Calu3 (cell line): ENCODE data around the gene MASP1. TPM values are rescaled to one million over a fixed set of nuclear protein-coding genes. Genes with fewer than 3 reads are reported as not detected.

Source experiments
- BruUV-seq: library from RNA; stranded (reverse); fragments of 400-500 nt; replicated peaks from 2 replicates; lab custom pipeline; 2021; lab: Mats Ljungman, UMichigan
- CTCF ChIA-PET: fragments of 300-600 bp; sonication (Branson Sonifier 250); formaldehyde crosslinking; loops from one replicate; lab custom pipeline; 2022; ENCODE audit warnings: antibody characterized with exemption; lab: Charles Lee
- DNase-seq: peaks from one replicate; pipeline ENCODE4 v3.0.0; 2022
- H3K27ac Mint-ChIP-seq: one replicate; pipeline ENCODE4 v1.8.0; 2022; ENCODE audit warnings: mixed read lengths; ENCODE audit not compliant: unreplicated experiment
- H3K27me3 Mint-ChIP-seq: one replicate; pipeline ENCODE4 v1.8.0; 2022; ENCODE audit warnings: mixed read lengths; ENCODE audit not compliant: unreplicated experiment
- H3K36me3 Mint-ChIP-seq: one replicate; pipeline ENCODE4 v1.8.0; 2022; ENCODE audit warnings: mild to moderate bottlenecking, moderate library complexity, mixed read lengths; ENCODE audit not compliant: insufficient read depth, unreplicated experiment
- H3K4me1 Mint-ChIP-seq: one replicate; pipeline ENCODE4 v1.8.0; 2022; ENCODE audit warnings: mild to moderate bottlenecking, low read depth, mixed read lengths; ENCODE audit not compliant: unreplicated experiment
- H3K4me3 Mint-ChIP-seq: one replicate; pipeline ENCODE4 v1.8.0; 2022; ENCODE audit warnings: mild to moderate bottlenecking, low read depth, moderate library complexity, mixed read lengths; ENCODE audit not compliant: unreplicated experiment
- H3K9me3 Mint-ChIP-seq: one replicate; pipeline ENCODE4 v1.8.0; 2022; ENCODE audit warnings: low read depth, mixed read lengths; ENCODE audit not compliant: unreplicated experiment
- intact Hi-C: fragments of 100-400 bp; cut with micrococcal nuclease; formaldehyde crosslinking; loops from one replicate; pipeline ENCODE4 v1.10.0; 2022; ENCODE audit not compliant: unreplicated experiment
- total RNA-seq: library from RNA; stranded (reverse); gene quantifications from 2 replicates; pipeline ENCODE4 v1.2.3, GENCODE V29; 2022
- TF ChIP-seq, protein P1 (sequence below): fragments of 200-600 bp; IDR thresholded peaks from one replicate; pipeline ENCODE4 v1.8.0; 2022; ENCODE audit warnings: antibody characterized with exemption; ENCODE audit not compliant: unreplicated experiment

MASP1 gene
- total RNA-seq, 1 experiment from 2014 or later = 0.59 TPM

DNA sequence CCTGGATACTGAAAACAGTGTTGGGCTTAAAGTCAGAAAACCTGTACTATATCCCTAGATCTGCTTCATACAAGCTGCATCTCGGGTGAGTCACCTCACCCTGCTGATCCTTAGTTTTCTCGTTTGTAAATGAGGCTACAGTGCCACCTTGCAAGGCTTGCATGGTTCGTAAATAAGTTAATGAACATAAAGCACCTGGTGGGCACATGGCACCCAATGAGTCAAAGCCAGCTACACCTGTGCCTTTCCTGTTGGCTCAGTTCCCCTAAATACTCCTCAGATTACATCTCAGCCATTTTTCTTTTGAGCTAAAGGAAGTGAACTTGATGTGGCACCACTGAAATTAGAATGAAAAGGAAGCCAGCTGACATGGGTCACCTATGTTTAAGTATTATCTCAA lies 67.7 kb downstream of the MASP1 start:
- CTCF ChIA-PET = interaction anchor here (0.6 to 2.8 kb wide), 18 partner anchors 13 to 1210 kb away, joined by 3 to 34 read pairs (median 4); partner anchors contain the start of genes MASP1 and RPL39L
- Mint-ChIP-seq H3K36me3 (no peaks in the 10 kb centered on the region), H3K9me3 (no peaks in the 10 kb centered on the region), H3K27ac (peak overlapping the region; percentile 65), H3K4me1 (peaks cover 33% of the 10 kb centered on the region), H3K4me3 (no peak overlapping the region), H3K27me3 (peaks cover 5% of the 10 kb centered on the region)
- BruUV-seq = no TSS peak
- TF ChIP-seq, protein P1, sequence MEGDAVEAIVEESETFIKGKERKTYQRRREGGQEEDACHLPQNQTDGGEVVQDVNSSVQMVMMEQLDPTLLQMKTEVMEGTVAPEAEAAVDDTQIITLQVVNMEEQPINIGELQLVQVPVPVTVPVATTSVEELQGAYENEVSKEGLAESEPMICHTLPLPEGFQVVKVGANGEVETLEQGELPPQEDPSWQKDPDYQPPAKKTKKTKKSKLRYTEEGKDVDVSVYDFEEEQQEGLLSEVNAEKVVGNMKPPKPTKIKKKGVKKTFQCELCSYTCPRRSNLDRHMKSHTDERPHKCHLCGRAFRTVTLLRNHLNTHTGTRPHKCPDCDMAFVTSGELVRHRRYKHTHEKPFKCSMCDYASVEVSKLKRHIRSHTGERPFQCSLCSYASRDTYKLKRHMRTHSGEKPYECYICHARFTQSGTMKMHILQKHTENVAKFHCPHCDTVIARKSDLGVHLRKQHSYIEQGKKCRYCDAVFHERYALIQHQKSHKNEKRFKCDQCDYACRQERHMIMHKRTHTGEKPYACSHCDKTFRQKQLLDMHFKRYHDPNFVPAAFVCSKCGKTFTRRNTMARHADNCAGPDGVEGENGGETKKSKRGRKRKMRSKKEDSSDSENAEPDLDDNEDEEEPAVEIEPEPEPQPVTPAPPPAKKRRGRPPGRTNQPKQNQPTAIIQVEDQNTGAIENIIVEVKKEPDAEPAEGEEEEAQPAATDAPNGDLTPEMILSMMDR = no peak
- intact Hi-C loops = loop anchor here (1.0 to 5.0 kb wide), 2 partner anchors 34 to 110 kb away; no protein-coding TSS in a partner anchor
- DNase-seq = peak; percentile 79

DNA sequence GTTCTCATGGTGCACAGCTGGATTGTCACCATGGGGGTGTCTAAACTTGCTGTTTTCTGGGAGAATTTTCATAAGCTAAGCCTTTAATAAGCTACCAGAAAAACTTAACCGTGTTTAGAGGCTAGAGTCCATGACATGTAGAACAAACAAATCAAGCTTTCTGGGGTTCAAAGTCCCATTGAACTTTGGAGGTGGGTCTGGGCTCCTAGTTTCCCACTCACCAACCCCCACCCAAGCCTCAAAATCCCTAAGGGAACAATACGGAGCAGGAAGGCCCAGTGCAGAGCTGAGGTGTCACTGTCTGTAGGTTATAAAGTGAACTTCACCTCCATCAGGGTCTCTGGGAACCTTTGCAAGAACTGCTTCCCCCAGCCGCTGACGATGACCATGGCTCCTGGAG lies 68.7 kb downstream of the MASP1 start:
- peaks cover 23% of the 10 kb centered on the region for H3K4me1 Mint-ChIP-seq
- no peaks in the 10 kb centered on the region for H3K27me3 Mint-ChIP-seq
- TF ChIP-seq, protein P1 = no peak
- no peak for DNase-seq
- H3K27ac Mint-ChIP-seq = no peak overlapping the region
- CTCF ChIA-PET = interaction anchor here (0.6 to 2.8 kb wide), 7 partner anchors 12 to 1138 kb away, joined by 3 to 34 read pairs (median 4); no protein-coding TSS in a partner anchor
- intact Hi-C loops = loop anchor here (1.0 to 5.0 kb wide), 2 partner anchors 34 to 110 kb away; no protein-coding TSS in a partner anchor
- no peaks in the 10 kb centered on the region for H3K36me3 Mint-ChIP-seq
- no TSS peak for BruUV-seq
- H3K9me3 Mint-ChIP-seq = no peaks in the 10 kb centered on the region
- no peak overlapping the region for H3K4me3 Mint-ChIP-seq

DNA sequence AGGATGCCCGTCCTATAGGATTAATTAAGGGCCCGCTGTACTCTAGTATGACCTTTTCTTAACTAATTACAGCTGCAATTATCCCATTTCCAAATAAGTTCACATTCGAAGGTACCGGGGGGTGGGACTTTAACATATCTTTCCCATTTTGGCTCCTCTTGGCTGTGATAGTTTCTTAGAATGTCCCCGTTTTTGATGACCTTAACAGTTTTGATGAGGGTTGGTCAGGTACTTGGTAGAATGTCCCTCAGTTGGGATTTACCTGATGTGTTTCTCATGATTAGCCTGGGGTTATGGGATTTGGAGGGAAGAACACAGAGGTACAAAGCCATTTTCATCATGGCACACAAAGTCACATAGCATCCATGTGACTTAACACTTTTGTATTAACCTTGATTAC lies 76.1 kb downstream of the MASP1 start:
- intact Hi-C loops = no loop called here
- Mint-ChIP-seq H3K4me1 (peaks cover 18% of the 10 kb centered on the region), H3K4me3 (no peak overlapping the region), H3K27me3 (no peaks in the 10 kb centered on the region), H3K9me3 (no peaks in the 10 kb centered on the region), H3K36me3 (no peaks in the 10 kb centered on the region), H3K27ac (no peak overlapping the region)
- TF ChIP-seq, protein P1 = no peak
- no TSS peak for BruUV-seq
- no peak for DNase-seq
- CTCF ChIA-PET = no interaction called here

DNA sequence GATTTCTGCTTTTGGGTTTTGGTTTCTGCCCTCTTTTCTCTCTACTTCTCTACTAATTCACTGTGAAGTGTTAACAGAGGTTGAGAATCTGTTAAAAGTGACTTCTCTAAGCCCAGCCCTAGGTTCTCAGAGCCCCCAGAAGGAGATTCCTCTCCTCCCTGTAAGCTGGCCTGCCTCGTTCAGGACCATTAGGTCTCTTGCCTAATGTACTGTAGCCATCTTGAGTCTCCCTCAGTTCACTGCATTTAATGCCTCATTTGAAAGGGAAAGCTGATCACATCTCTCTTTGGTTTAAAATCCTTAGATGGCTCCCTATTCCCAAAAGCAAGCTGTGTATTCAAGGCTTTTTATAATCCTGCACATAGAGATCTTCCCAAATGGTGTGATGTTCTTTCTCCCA lies 77.9 kb downstream of the MASP1 start:
- TF ChIP-seq, protein P1 = no peak

More for the DNA sequence above, 77.9 kb downstream of the MASP1 start:
- intact Hi-C loops = no loop called here
- Mint-ChIP-seq H3K4me3 (no peak overlapping the region), H3K9me3 (peaks cover 3% of the 10 kb centered on the region), H3K36me3 (no peaks in the 10 kb centered on the region), H3K27ac (no peak overlapping the region), H3K27me3 (no peaks in the 10 kb centered on the region), H3K4me1 (peaks cover 30% of the 10 kb centered on the region)
- BruUV-seq = no TSS peak
- no peak for DNase-seq
- CTCF ChIA-PET = no interaction called here
